ENCODE measurements around the gene DPEP2.
A peak's percentile ranks its signal among the peaks of the same experiment; 100 is the strongest.
"Not testable (repeated sequence)": the region's sequence is repeated elsewhere in the genome, so short reads cannot be mapped to it uniquely, and the experiment has no call there.

Gene DPEP2

DNA sequence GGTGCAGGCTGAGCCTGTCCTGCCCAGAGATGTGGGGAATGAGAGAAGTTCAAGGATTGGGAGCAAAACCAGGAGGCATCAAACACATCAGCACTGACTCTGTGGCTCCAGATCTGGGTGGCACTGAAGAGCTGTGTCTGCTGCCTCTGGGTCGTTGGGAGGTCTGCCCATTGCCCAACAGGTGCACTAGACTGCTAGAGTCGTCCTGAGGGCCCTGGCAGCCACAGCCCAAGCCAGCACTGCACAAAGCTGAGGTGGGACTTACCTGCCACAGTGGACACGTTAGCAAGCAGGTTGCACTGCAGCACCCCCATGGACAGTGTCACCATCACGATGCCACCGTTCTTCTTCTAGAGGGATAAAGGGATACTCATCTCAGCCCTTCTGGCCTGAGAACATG lies 22.3 kb downstream of the DPEP2 start:
- Mint-ChIP-seq H3K4me3 (no peak overlapping the region), H3K4me1 (ENCODE audit: low read depth) (no peaks in the 10 kb centered on the region), H3K9me3 (no peaks in the 10 kb centered on the region), H3K27ac (no peak overlapping the region), H3K36me3 (ENCODE audit: low read depth) (no peaks in the 10 kb centered on the region), H3K27me3 (peaks cover 31% of the 10 kb centered on the region)
- intact Hi-C loops (cut with micrococcal nuclease) = no loop called here

DNA sequence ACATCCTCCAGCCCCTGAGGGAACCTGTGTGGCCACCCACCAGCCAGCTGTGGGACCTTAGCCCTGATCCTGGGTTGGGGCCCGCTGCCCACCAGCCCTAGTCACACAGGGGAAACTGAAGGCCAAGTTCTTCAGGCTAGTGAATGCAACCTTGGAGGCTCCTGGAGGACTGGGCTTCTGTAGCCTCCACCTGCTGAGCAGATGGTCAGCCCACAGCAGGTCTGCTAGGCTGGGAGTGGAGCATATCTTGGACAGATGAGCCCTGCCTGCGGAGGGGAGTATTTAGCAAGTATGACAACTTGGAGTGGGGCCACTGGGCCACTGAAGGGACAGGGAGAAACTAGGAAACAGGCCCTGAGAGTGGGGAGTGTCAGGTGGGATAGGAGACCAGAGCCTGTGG lies 23.1 kb downstream of the DPEP2 start:
- Mint-ChIP-seq H3K27ac (no peak overlapping the region), H3K9me3 (no peaks in the 10 kb centered on the region), H3K36me3 (ENCODE audit: low read depth) (no peaks in the 10 kb centered on the region)

GRCh38 chr16:67975321-67976105 lies 23.8 kb downstream of the DPEP2 start:
- H3K27ac Mint-ChIP-seq = no peak overlapping the region
- intact Hi-C loops (cut with micrococcal nuclease) = no loop called here
- H3K27me3 Mint-ChIP-seq = peaks cover 24% of the 10 kb centered on the region
- H3K36me3 Mint-ChIP-seq (ENCODE audit: low read depth) = no peaks in the 10 kb centered on the region
- no peak overlapping the region for H3K4me3 Mint-ChIP-seq
- no peaks in the 10 kb centered on the region for H3K4me1 Mint-ChIP-seq (ENCODE audit: low read depth)
- no peaks in the 10 kb centered on the region for H3K9me3 Mint-ChIP-seq

More for the DNA sequence above, 23.1 kb downstream of the DPEP2 start:
- Mint-ChIP-seq H3K4me3 (no peak overlapping the region), H3K27me3 (peaks cover 30% of the 10 kb centered on the region), H3K4me1 (ENCODE audit: low read depth) (no peaks in the 10 kb centered on the region)
- intact Hi-C loops (cut with micrococcal nuclease) = no loop called here

DNA sequence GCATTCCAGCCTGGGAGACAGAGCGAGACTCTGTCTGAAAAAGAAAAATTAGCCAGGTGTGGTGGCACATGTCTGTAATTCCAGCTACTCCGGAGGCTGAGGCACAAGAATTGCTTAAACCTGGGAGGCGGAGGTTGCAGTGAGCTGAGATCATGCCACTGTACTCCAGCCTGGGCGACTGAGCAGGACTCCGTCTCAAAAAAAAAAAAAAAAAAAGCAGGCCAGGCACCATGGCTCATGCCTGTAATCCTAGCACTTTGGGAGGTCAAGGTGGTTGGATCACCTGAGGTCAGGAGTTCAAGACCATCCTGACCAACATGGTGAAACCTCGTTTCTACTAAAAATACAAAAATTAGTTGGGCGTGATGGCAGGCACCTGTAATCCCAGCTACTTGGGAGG lies 27.0 kb downstream of the DPEP2 start:
- H3K36me3 Mint-ChIP-seq (ENCODE audit: low read depth); H3K9me3 Mint-ChIP-seq; intact Hi-C loops (cut with micrococcal nuclease); H3K4me3 Mint-ChIP-seq; H3K27ac Mint-ChIP-seq: not testable (repeated sequence)
- peaks cover 17% of the 10 kb centered on the region for H3K27me3 Mint-ChIP-seq
- peaks cover 16% of the 10 kb centered on the region for H3K4me1 Mint-ChIP-seq (ENCODE audit: low read depth)

GRCh38 chr16:67971111-67971510 lies 28.2 kb downstream of the DPEP2 start:
- Mint-ChIP-seq H3K4me1 (ENCODE audit: low read depth) (peaks cover 26% of the 10 kb centered on the region), H3K9me3 (no peaks in the 10 kb centered on the region), H3K4me3 (no peak overlapping the region), H3K27me3 (peaks cover 14% of the 10 kb centered on the region), H3K27ac (no peak overlapping the region), H3K36me3 (ENCODE audit: low read depth) (no peaks in the 10 kb centered on the region)
- intact Hi-C loops (cut with micrococcal nuclease) = no loop called here

DNA sequence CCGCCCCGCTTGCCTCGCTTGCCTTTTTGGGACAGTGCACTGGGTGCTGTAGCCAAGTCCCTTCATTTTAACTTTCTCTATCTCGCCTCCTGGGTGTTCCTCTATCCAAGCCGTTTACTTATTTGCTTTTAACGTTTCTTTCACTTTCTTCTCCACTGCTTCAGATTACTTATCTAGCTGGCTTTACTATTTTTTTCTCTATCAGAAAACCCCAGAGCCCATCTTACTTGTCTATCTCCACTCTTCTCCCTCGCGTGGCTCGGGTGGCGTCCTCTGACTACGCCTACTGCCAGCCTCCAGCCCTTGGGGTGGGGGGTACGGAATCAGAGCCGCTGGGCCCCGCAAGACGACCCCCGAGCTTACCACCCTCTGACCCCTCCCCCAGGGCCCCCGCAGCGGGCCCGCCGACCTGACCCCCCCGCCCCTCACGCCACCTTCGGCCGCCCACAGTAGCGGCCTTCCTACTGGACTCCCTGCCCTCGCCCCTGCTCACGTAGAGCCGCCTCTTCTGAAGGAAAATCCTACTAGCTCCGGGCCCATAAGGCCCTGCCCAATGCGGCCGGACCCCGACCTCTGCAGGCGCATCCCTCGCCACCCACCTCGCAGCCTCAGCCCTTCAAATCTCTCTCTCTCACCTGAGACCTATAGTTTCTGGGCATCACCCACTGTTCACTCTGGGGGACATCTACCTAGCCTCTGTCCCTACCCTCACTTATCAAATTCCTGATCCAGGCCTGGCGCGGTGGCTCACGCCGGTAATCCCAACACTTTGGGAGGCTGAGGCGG lies 29.8 kb downstream of the DPEP2 start:
- intact Hi-C loops (cut with micrococcal nuclease) = no loop called here
- peaks cover 26% of the 10 kb centered on the region for H3K4me1 Mint-ChIP-seq (ENCODE audit: low read depth)
- H3K36me3 Mint-ChIP-seq (ENCODE audit: low read depth) = no peaks in the 10 kb centered on the region
- H3K9me3 Mint-ChIP-seq = no peaks in the 10 kb centered on the region
- peak overlapping the region; percentile 77 for H3K27ac Mint-ChIP-seq
- peak overlapping the region; percentile 96 for H3K4me3 Mint-ChIP-seq
- H3K27me3 Mint-ChIP-seq = peaks cover 9% of the 10 kb centered on the region

DNA sequence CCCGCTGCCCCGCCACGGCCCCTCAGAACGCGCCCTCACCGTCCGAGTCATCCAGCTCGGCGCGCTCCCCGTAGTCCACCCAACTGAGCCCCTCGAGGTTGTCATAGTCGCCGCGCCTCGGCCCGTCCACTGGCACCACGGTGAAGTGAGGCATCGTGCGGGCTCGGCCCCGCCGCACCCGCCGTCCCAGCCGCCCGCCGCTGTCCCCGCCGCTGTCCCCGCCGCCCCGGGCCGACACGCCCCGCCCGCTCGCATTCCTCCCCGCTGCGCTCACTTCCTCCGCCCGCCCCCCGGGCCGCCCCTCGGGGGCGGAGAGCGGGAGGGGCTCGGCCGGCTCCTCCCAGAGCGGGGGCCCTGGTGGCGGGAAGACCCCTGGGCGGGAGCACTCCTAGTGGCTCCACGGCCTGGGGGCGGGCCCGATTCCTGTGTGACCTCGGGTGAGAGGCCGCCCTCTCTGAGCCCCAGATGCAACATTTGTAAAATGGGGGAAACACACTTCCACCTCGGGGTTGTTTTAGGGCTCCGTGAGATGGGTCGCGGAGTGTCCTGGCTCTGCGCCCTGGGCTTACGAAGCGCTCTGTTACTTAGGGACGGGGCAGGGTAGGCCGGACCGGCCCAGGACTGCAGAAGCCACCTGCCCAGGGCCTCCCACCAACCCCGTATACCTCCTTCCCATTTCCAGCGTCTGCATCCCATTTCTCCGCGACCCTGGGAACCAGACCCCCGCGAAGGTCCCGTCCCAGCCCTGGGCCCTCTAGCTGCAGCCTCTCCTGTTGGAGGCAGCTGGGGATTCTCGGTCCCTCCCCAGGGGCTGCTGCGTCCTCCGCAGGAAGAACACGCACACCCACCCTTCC lies 30.7 kb downstream of the DPEP2 start, which contains the start of gene SLC12A4:
SLC12A4 (minus strand) TSS at position 238 of the 854 bp plus-strand sequence; CDS start at position 154, 84 bp downstream.
- Mint-ChIP-seq H3K4me3 (peak within 1 kb of the TSS; percentile 96), H3K36me3 (ENCODE audit: low read depth) (no peaks in the 10 kb centered on the region)
- intact Hi-C loops (cut with micrococcal nuclease) = no loop called here

DNA sequence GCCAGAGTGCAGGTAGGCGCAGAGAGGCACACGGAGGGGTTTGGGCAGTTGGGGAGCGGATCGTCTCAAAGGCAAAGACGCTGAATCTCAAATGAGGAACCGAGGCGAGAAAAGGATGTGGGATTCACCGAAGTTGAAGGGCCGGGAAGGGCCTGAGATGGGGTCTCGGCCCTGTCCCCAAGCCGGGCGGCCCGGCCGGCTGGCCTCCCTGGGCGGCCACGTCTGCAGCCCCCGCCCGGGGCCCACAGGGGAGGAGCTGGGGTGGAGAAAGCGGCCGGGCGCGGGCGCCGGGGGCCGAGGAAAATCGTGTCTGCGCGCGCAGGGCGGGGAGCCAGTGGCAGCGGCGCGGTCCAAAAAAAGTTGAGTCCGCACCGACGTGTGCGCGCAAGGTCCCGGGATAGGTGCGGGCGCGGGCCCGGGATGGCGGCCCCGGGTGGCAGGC lies 31.3 kb downstream of the DPEP2 start:
- Mint-ChIP-seq H3K27me3 (peaks cover 6% of the 10 kb centered on the region), H3K9me3 (no peaks in the 10 kb centered on the region), H3K4me1 (ENCODE audit: low read depth) (peaks cover 26% of the 10 kb centered on the region), H3K36me3 (ENCODE audit: low read depth) (peaks cover 5% of the 10 kb centered on the region), H3K4me3 (peak overlapping the region; percentile 96), H3K27ac (peak overlapping the region; percentile 77)
- intact Hi-C loops (cut with micrococcal nuclease) = no loop called here

More for the DNA sequence above, 30.7 kb downstream of the DPEP2 start, which contains the start of gene SLC12A4:
- Mint-ChIP-seq H3K9me3 (no peaks in the 10 kb centered on the region), H3K4me1 (ENCODE audit: low read depth) (peaks cover 26% of the 10 kb centered on the region), H3K27me3 (peaks cover 8% of the 10 kb centered on the region), H3K27ac (peak within 1 kb of the TSS; percentile 77)

DNA sequence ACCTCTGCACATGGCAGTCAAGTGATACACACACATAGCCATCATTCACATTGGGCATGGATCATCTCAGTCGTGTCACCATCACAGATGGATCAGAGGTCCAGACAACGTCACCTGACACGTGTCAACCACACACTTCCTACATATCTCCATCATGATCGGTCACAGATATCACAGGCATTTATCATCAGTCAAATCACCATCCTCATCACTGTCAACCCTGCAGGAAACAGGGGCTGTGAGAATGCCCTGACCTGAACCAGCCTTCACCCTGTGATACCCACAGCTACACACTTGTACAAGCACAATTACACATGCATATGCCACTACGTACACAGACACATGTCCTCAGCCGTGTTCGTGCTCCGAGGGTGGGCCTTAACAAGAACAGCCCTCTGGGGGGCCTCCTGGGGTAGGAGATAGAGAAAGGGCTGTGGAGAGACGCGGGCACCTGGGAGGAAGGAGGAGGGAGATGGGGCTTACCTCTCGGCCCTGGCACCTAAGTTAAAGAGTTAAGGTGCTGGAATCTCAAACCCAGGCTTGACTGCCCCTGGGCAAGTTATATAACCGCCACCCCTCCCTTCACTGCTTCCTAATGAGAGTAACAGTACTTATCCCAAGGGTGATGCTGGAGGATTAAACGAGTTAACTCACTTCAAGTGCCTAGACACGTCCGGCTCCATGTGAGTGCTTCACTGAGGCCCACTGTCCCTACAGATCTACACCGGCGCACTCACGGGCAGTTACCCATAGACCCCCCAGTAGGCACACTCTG lies 31.9 kb downstream of the DPEP2 start:
- H3K4me3 Mint-ChIP-seq = peak overlapping the region; percentile 96
- H3K27ac Mint-ChIP-seq = peak overlapping the region; percentile 77
- H3K9me3 Mint-ChIP-seq = no peaks in the 10 kb centered on the region
- H3K27me3 Mint-ChIP-seq = peaks cover 3% of the 10 kb centered on the region
- intact Hi-C loops (cut with micrococcal nuclease) = no loop called here
- H3K4me1 Mint-ChIP-seq (ENCODE audit: low read depth) = peaks cover 26% of the 10 kb centered on the region
- H3K36me3 Mint-ChIP-seq (ENCODE audit: low read depth) = peaks cover 11% of the 10 kb centered on the region

DNA sequence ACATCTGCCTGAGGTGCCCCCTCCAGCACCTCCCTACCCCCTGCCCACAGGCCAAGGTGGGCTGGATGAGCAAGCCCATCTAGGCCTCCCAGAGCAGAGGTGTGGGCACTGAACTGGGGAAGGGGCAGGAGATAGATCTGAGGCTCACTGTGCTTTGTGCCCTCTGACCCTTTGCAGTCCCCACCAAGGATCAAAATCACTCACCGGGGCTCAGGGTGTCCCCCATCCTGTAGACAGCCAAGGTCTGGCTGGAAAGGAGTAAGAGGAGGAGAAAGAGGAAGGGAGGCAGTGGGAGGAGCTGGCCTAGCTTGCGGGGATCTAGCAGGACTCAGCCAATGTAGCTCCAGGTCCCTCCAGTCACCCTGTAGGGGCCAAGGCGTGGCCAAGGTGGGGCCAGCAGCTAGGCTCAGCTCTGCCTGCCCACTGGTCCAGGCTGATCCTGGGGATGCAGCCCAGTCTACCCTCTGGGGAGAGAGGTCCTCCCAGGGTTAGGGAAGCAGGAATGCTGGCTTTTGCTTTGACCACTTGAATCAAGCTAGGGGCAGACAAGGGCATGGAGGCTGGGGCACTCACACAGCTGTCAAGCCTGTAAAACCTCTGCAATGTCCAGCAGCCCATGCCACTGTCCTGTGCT lies 32.6 kb downstream of the DPEP2 start:
- H3K27ac Mint-ChIP-seq = no peak overlapping the region
- peaks cover 26% of the 10 kb centered on the region for H3K4me1 Mint-ChIP-seq (ENCODE audit: low read depth)

GRCh38 chr16:67965668-67966548 lies 33.4 kb downstream of the DPEP2 start:
- peaks cover 3% of the 10 kb centered on the region for H3K27me3 Mint-ChIP-seq
- H3K9me3 Mint-ChIP-seq = no peaks in the 10 kb centered on the region
- H3K4me1 Mint-ChIP-seq (ENCODE audit: low read depth) = peaks cover 26% of the 10 kb centered on the region
- H3K27ac Mint-ChIP-seq = no peak overlapping the region
- intact Hi-C loops (cut with micrococcal nuclease) = no loop called here
- peaks cover 25% of the 10 kb centered on the region for H3K36me3 Mint-ChIP-seq (ENCODE audit: low read depth)
- H3K4me3 Mint-ChIP-seq = no peak overlapping the region

More for the DNA sequence above, 32.6 kb downstream of the DPEP2 start:
- intact Hi-C loops (cut with micrococcal nuclease) = no loop called here
- Mint-ChIP-seq H3K4me3 (peak overlapping the region; percentile 96), H3K36me3 (ENCODE audit: low read depth) (peaks cover 18% of the 10 kb centered on the region), H3K27me3 (peaks cover 3% of the 10 kb centered on the region), H3K9me3 (no peaks in the 10 kb centered on the region)
